GM12801 (cell line): Measurements from ENCODE around the gene SNX33.

Experiments used
- TF ChIP-seq, protein P1 (sequence below): IDR thresholded peaks from one replicate; pipeline ENCODE4 v1.5.1; 2011; ENCODE audit warnings: control low read depth; ENCODE audit not compliant: insufficient read length; ENCODE audit errors: extremely low read depth

Gene SNX33

DNA sequence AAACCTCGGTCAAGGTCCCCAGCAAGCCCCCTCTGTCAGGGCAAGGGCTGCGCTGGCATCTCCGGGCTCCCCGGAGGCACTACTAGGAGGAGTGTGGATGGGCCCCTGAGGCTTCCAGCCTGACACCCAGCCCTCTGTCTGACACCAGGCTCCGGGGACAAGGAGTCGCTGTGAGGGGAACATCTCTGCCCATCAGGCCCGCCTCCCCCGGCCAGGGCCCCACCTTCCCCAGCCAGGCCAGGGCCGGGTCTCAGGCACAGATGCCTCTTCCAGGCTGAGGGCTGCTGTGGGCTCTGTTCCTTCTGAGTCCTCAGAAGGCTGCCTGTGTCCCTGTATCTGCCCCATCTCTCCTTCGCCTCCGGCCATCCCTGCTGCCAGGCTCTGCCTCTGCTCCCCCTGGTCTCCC, 49.1 kb downstream of the SNX33 start:
- TF ChIP-seq, protein P1, sequence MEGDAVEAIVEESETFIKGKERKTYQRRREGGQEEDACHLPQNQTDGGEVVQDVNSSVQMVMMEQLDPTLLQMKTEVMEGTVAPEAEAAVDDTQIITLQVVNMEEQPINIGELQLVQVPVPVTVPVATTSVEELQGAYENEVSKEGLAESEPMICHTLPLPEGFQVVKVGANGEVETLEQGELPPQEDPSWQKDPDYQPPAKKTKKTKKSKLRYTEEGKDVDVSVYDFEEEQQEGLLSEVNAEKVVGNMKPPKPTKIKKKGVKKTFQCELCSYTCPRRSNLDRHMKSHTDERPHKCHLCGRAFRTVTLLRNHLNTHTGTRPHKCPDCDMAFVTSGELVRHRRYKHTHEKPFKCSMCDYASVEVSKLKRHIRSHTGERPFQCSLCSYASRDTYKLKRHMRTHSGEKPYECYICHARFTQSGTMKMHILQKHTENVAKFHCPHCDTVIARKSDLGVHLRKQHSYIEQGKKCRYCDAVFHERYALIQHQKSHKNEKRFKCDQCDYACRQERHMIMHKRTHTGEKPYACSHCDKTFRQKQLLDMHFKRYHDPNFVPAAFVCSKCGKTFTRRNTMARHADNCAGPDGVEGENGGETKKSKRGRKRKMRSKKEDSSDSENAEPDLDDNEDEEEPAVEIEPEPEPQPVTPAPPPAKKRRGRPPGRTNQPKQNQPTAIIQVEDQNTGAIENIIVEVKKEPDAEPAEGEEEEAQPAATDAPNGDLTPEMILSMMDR = no peak

DNA sequence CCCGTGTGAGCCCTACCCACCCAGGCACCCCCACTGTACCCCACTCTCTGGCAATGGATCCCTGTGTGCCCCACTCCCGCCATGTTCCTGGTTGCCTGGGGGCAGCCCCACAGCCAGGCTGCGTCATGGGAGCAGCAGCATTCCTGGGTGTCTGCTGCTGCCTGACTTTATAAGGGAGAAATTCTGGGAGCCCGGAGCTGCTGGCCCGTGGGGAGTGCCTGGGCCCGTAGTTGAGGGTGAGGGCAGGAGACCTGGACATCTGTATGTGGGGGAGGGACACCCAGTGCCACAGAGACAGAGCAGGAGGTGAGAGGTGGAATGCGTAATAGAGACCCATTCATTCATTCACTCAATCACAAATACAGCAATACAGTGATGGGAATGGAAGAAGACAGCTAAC, 49.8 kb downstream of the SNX33 start:
- TF ChIP-seq, protein P1 = no peak

DNA sequence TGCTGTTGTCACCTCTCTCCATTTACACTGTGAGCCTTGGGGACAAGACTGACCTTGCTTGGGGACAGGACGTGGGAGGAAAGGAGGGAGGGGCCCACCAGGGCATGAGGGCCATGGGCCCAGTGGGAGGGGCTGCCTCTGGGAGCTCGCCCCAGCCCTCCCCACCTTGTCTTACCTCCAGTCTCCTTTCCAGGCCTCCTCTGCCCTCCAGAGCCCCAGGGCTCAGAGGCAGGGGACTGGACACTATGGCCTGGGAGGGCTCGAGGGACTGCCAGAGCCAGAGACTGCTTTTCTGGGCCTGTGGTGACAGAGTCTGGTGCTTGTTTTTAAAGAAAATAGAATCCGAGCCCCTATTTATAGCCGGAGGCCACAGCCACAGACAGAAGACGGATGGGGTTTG, 54.7 kb downstream of the SNX33 start:
- TF ChIP-seq, protein P1 = no peak

DNA sequence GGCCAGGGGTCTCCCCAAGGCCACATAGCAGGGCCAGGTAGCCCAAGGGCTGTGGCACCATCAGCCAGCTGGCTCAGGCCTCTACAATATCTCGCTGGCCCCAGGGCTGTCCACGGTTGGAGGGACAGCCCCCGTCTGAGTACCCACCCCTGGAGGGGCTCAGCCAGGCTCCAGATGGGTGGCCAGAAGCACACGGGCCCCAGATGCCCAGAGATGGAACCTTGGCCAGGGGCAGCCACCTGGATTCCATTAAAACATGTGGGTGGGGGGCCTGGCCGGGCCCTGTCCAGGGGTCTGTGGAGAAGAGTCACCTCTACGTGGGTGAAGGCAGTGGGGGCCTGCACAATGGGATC, 56.5 kb downstream of the SNX33 start:
- TF ChIP-seq, protein P1 = no peak

DNA sequence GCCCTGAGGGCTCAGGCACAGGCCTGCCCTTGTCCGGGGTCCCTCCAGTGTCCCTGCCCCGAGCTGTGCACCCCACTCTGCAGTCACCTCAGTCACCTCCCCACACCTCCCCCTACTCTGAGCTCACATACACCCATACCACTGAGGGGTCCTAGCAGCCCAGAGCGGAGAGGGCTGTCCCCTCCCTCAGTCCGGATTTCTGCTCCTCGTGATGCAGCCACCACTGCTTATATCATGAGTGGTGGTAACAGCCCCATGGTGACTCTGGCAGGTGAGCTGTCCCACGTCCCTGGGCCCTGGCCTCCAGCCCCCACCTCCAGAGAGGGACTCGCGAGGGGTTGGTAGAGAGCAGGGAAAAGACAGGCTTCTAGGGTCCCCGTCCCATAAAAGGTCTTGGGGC, 56.9 kb downstream of the SNX33 start:
- TF ChIP-seq, protein P1 = no peak

DNA sequence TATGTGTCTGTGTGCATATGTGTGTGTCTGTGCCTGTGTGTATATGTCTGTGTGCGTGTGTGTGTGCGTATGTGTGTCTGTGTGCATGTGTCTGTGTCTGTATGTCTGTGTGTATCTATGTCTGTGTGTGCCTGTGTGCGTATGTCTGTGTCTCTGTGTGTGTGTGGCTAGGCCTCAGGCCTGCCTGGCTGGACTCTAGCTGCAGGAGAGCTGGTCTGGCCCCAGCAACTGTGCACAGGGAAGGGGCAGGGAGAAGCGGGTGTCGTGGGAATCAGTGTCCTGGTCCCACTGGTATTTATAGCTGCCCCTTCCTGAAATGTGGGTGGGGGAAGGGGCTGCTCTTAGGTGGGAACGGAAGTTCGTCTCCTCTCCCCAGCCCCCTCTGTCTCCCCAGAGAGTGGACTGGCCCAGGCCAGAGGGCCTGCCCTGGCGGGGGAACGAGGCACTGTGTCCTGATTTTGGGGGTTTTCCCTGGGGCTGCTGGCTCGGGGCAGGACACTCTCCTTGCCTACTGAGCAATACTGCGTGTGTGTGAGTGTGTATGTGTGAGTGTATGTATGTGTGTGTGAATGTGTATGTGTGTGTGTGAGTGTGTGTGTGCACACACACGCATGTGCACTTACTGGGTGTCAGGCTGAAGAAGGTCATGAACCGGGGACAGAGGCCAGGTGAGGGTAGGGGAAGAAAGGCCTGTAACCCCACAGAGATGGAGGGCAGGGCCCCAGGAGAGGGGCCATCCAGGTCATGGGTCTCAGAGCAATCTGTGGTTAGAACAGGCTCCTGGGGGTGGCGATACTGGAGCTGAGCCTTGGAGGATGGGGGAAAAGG, 58.4 kb downstream of the SNX33 start:
- TF ChIP-seq, protein P1 = no peak

DNA sequence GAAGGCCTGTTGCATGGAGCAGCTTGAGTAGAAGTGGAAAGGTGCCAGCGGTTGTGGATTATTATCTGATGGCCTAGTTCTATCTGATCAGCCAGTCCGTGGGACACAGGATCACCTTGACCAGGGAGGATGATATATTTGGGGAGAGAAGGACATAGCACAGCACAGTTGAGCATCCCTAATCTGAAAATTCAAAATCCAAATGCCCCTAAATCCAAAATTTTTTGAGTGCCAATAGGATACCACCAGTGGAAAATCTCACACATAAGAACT, 58.9 kb downstream of the SNX33 start:
- TF ChIP-seq, protein P1 = no peak
